SHP77 (cell line): ENCODE results near the gene PARP1.
A peak's percentile ranks its signal among the peaks of the same experiment; 100 is the strongest.
"Not testable (repeated sequence)": the region's sequence is repeated elsewhere in the genome, so short reads cannot be mapped to it uniquely, and the experiment has no call there.

Experiments used
- DNase-seq, 2 experiments: peaks; one replicate each; lab custom pipeline; 2025; lab: John Stamatoyannopoulos, UW

Gene PARP1

GRCh38 chr1:226351709-226352108, 56.2 kb downstream of the PARP1 start:
- DNase-seq: no peak

GRCh38 chr1:226350519-226350865, 57.4 kb downstream of the PARP1 start:
- DNase-seq: no peak

GRCh38 chr1:226349801-226350518, 57.9 kb downstream of the PARP1 start:
- no peak for DNase-seq

GRCh38 chr1:226349081-226349480, 58.8 kb downstream of the PARP1 start:
- no peak for DNase-seq

DNA sequence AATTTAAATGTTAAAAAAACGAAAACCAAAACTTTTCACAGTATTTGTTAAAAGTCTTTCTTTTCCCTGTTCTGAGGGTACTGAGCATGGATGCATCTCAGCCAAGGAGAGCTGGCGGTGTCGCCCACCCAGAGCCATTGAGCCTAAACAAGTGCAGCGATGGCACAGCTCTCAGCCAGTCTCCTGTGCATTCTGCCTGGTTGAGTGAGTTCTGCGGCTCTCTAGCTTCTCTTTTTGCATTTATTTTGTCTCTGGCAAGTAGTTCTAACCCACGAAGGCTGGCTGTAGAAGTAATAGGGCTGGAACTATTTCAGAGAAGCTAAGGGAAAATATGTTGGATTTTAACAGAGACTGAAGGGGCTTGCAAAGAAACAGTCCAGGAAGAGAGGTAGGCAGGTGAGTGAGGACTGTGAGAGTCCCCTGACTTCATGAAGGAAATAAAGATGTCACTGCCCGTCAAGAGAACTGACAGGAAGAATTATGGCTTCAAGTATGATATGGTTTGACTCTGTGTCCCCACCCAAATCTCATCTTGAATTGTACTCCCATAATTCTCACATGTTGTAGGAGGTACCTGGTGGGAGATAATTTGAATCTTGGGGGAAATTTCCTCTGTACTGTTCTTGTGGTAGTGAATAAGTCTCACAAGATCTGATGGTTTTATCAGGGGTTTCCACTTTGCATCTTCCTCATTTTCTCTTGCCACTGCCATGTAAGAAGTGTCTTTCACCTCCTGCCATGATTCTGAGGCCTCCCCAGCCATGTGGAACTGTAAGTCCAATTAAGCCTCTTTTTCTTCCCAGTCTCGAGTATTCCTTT, 63.2 kb downstream of the PARP1 start:
- DNase-seq: no peak

- DNase-seq: no peak
Observed at GRCh38 chr1:226342656-226343055, 65.2 kb downstream of the PARP1 start.

DNA sequence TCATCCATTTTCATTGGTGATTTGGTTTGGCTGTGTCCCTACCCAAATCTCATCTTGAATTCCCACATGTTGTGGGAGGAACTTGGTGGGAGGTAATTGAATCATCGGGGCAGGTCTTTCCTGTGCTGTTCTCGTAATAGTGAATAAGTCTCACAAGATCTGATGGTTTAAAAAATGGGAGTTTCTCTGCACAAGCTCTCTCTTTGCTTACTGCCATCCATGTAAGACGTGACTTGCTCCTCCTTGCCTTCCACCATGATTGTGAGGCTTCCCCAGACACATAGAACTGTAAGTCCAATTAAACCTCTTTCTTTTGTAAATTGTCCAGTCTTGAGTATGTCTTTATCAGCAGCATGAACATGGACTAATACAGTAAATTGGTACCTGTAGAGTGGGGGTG, 67.8 kb downstream of the PARP1 start:
- not testable (repeated sequence) for DNase-seq

DNA sequence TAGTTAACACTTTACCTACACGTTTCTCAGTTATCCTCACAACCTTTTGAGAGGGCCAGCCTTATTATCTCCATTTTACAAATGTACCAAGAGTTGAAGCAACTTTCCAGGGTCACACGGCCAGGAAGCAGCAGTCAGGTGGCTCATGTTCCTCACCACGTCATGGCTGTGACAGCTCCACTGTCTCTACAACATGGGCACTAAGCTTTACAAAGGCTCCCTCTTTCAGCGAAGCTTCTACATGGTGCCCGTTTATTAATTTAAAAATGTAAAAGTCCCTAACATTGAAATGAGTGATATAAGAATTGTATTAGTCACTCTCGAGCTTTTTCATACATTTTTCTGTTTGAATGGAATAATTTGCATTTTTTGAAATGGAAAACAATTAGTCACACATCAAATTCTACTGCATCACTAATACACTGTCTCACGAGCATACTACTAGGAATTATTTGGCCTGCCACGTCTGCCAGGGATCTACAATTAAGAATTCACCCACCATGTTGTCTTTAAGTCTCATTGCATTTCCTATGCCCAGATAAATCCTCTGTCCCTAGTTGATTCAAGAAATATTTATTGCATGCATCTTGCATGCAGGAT, 70.5 kb downstream of the PARP1 start:
- DNase-seq: no peak

DNA sequence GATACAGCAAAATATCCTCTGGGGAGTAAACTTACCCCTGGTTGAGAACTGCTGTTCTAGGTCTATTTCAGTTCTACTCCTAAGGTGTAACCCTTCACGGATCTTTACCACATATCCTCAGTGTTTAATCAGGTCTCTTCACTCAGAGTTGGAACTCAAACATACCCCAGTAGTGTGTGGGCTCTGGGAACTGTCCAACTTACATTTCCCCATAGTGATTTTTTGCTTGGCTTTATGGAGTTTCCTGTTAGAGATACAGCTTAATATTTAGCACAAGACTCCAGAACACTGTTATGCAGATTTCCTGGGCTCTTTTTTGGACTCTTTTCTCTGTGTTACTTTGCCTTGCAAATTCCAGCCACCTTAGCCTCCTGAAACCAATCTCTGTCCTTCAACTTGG, 72.2 kb downstream of the PARP1 start:
- no peak for DNase-seq

DNA sequence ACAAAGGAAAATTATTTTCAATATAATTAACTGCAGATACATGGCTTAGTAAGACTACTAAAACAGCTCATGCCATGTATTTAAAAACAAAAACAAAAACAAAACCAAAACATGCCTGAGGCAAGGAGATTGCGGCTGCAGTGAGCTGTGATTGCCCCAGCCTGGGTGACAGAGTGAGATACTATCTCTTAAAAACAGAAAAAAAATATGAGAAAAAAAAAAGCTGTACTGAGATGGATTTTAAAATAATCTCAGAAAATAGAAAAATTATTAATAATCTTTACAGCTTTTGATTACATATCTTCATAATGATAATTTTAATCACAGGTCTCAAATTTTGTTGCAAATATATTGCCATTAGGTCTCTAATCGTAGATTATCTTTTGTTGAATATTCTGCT, 74.9 kb downstream of the PARP1 start:
- peak in 1 of 2 experiments; percentile 19 for DNase-seq

DNA sequence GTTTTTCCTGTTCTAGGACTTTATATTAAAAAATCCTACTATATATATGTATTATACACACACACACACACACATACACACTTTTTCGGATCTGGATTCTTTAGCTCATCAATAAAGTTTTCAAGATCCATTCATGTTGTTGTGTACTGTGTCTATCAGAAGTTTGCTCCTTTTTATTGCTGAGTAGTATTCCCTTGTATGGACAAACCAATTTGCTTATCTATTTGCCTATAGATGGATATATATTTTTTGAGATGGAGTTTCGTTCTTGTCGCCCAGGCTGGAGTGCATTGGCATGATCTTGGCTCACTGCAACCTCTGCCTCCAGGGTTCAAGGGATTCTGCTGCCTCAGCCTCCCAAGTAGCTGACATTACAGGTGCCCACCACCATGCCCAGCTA, 78.7 kb downstream of the PARP1 start:
- DNase-seq: no peak

DNA sequence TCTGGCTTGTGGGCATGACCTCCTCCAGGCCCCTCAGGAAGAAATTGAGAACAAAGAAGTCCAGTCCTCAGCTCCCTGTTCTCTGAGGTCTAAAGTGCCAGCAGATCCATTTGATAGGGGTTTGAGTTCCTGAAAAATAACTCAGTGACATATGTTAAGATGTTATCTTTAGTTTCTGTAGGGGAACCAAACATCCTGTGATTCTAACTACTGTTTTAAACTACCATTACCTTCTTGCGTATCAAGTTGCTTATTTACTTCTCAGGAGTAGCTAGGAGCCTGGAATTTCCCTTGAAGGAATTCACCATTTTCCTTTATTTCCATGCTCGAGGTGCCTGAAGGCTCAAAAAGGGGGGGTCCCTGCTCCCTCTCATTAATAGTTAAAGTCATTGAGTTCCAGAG, 80.1 kb downstream of the PARP1 start:
- DNase-seq: no peak

GRCh38 chr1:226325178-226325577, 82.7 kb downstream of the PARP1 start:
- DNase-seq: no peak

GRCh38 chr1:226324479-226324878, 83.4 kb downstream of the PARP1 start:
- DNase-seq: no peak

GRCh38 chr1:226322986-226323385, 84.9 kb downstream of the PARP1 start:
- no peak for DNase-seq

GRCh38 chr1:226320930-226321329, 87.0 kb downstream of the PARP1 start:
- DNase-seq: no peak

GRCh38 chr1:226318471-226318870, 89.4 kb downstream of the PARP1 start:
- DNase-seq: no peak

- DNase-seq: no peak
Observed at GRCh38 chr1:226314055-226314454, 93.8 kb downstream of the PARP1 start.

- DNase-seq: no peak
Observed at GRCh38 chr1:226312065-226312464, 95.8 kb downstream of the PARP1 start.

GRCh38 chr1:226311376-226311775, 96.5 kb downstream of the PARP1 start:
- DNase-seq: no peak
